DMS114 treated with DMSO at 0.1 percent for 48 hours (cell line): ENCODE data around the gene C1QA.

ENCODE experiments used
- DNase-seq: peaks from one replicate; lab custom pipeline; 2025; ENCODE audit not compliant: unreplicated experiment; lab: John Stamatoyannopoulos, UW

C1QA gene, protein sequence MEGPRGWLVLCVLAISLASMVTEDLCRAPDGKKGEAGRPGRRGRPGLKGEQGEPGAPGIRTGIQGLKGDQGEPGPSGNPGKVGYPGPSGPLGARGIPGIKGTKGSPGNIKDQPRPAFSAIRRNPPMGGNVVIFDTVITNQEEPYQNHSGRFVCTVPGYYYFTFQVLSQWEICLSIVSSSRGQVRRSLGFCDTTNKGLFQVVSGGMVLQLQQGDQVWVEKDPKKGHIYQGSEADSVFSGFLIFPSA

DNA sequence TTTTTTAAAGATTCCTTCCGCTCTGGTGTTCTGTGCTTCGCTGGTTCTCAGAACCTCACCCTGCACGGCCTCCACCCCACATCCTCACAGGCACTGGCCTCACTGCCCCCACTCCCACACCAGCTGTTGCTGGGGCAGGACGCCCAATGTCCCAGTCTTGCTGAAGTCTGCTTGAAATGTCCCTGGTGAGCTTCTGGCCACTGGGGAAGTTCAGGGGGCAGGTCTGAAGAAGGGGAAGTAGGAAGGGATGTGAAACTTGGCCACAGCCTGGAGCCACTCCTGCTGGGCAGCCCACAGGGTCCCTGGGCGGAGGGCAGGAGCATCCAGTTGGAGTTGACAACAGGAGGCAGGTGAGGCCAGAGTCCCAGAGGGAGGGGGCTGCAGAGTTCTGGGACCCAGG lies at the start of gene C1QA:
Gene C1QA, plus strand, starts transcription at position 276 of the 400 bp plus-strand sequence. CDS start 989 bp downstream, outside the sequence.
- no peak for DNase-seq

DNA sequence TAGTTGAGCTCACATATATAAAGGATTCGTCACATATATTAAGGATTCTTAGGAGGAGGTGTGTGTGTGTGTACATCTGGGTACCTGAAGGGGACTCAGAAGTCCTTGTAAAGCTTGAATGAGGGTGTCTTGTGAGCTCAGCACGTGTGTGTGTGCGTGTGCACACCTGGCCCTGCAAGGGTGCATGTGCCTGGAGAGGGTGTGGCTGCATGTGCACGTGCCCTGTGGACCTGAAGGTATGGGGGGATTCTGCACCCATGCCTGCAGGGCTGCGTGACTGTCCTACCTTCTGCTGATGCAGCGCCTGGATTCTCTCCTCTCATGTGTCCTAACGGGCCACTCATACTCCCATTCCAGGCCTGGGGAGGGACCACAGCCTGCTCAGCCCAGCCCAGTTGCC lies 49.2 kb upstream of the C1QA start:
- DNase-seq = no peak

DNA sequence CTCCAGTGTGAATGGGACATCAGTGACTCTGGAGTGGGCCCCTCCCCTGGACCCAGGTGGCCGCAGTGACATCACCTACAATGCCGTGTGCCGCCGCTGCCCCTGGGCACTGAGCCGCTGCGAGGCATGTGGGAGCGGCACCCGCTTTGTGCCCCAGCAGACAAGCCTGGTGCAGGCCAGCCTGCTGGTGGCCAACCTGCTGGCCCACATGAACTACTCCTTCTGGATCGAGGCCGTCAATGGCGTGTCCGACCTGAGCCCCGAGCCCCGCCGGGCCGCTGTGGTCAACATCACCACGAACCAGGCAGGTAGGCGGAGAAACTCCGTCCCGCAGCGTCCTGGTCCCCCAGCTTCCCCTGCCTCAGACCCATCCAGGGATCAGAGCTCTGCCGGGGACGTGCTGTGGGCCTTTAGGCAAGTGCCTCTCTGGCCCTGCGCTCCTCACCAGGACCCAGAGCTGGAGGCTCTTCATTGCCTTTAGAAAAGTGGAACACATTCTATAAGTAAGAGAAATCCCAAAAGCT lies 47.5 kb upstream of the C1QA start:
- DNase-seq = no peak

DNA sequence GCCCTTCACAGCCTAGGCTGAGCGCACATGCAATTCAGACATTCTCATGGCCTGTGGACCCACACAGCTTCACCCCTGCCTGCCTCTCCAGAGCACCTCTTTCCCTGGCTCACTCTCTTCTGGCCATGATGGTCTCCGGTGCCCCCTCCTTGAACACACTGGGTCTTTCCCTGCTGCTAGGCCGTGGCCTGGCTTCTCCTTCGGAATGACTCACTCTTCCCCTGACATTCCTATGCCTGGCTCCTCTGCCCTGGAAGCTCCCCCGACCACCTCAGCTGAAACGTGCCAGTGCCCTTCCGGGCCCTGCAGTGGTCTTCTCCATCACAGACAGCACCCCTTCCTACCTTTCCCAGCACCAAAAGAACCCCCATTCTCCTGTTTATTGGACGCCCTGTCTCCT lies 44.9 kb upstream of the C1QA start:
- DNase-seq = no peak

DNA sequence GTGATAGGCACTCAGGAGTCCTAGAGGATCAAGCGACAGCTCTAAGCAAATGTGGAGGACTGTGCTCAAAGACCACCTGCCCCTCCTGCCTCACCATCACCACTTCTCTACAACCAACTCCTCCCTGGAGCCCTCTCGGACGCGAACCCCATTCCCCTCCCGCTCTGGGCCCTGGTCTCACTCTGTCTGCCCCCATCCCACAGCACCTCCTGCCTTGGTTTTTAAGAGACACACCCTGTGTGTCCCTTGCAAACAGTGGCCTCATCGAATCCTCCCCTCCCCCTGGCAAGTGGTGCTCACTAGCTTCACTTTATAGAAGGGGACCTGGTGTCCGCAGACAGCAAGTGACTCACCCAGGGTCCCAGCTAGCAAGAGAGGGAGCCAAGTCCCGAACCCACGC lies 44.4 kb upstream of the C1QA start:
- no peak for DNase-seq

DNA sequence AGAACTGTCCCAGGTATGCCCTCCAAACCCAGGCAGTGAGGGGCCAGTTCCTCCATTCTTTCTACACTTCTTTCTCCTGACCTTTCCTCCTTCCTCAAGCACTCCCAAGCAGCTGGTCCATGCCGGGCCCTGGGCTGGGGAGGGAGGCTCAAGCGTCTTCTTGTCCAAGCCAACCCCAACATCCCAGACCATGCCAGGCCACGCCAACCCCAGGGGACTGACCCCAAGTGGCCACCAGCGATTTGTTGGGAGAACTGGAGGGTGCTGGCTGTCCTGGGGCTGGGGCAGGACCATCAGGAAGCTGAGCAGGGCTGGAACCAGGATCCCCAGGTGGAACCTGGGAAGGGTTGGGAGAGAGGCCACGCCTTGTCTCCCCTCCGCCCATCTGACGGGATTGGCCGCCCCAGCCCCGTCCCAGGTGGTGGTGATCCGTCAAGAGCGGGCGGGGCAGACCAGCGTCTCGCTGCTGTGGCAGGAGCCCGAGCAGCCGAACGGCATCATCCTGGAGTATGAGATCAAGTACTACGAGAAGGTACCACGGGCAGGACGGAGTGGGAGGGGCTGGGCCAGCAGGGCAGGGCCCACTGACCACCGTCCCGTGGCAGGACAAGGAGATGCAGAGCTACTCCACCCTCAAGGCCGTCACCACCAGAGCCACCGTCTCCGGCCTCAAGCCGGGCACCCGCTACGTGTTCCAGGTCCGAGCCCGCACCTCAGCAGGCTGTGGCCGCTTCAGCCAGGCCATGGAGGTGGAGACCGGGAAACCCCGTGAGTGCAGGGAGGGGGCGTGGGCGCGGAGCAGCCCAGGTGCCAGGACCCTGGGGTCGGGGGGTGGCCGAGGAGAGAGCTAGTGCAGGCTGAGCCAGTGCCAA lies 43.3 kb upstream of the C1QA start:
- DNase-seq = no peak

DNA sequence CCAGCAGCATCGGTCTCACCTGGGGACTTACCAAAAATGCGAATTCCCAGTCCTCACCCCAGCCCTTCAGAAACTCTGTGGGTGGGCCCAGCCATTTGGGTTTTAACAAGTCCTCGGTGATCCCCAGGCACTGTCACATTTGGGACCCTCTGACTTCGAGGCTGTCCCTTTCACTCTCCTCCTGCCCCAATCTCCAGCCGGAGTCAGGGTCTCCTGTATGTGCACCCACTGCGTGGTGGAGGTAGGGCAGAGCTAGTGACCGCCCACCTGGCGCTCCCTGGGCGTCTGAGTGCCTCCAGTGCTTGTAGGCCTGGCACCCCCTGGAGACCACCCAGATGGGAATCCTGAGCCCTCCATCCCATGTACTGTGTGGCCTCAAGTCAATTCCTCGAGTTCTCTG lies 42.0 kb upstream of the C1QA start:
- DNase-seq = no peak

DNA sequence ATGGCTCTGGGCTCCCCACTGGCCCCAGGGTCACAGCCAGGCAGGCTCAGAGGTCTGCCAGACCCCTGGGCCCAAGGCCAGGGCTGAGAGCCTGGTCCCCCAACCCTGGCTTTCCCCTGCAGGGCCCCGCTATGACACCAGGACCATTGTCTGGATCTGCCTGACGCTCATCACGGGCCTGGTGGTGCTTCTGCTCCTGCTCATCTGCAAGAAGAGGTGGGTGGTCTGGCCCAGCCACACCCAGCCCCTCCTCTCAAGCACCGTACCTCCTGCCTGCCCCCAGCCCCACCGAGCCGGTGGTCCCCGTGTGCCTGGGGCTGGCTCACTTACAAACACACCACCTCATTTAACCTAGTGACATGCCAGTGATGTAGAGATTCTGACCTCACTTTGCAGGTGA lies 41.3 kb upstream of the C1QA start:
- no peak for DNase-seq

DNA sequence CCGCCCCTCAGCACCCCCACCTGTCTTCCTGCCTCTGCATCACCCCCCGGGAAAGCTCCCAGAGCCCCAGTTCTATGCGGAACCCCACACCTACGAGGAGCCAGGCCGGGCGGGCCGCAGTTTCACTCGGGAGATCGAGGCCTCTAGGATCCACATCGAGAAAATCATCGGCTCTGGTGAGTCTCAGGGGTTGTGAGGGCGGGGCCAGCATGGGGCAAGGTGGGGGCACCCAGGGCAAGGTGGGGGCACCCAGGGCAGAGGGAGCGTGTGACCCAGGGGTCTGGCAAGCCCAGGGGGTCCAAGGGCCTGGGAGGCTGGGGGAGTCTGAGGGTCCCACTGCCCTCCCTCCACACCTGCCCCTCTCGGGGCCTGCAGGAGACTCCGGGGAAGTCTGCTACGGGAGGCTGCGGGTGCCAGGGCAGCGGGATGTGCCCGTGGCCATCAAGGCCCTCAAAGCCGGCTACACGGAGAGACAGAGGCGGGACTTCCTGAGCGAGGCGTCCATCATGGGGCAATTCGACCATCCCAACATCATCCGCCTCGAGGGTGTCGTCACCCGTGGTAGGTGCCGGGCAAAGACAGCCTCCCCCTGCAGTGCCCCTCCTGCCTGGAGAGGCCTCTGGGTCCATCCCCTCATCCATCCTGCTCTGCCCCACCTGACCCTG lies 39.0 kb upstream of the C1QA start:
- no peak for DNase-seq

DNA sequence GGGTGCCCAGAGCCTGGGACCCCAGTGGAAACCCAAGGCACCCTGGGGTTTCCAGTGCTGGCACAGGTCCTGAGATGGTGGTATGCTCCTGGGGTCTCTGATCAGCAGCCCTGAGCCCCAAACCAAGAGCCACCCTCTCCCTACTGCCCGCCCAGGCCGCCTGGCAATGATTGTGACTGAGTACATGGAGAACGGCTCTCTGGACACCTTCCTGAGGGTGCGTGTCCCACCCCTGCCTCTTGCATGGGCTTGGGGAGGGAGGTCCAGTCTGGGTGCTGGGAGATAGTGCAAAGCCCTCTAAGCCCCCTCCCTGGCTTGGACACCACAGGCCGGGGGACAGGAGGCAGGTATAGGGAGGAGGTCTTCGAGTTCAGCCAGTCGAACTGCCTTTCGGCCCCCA lies 38.4 kb upstream of the C1QA start:
- no peak for DNase-seq

DNA sequence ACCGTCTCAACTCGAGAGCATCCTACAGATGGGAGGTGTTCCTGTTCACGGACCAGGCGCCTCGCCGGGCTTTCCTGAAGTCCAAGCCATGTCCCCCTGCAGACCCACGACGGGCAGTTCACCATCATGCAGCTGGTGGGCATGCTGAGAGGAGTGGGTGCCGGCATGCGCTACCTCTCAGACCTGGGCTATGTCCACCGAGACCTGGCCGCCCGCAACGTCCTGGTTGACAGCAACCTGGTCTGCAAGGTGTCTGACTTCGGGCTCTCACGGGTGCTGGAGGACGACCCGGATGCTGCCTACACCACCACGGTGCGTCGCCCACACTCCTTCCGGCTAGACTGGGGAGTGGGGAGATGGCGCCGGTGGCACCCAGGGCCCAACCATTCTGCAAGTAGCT lies 37.7 kb upstream of the C1QA start:
- DNase-seq = no peak

DNA sequence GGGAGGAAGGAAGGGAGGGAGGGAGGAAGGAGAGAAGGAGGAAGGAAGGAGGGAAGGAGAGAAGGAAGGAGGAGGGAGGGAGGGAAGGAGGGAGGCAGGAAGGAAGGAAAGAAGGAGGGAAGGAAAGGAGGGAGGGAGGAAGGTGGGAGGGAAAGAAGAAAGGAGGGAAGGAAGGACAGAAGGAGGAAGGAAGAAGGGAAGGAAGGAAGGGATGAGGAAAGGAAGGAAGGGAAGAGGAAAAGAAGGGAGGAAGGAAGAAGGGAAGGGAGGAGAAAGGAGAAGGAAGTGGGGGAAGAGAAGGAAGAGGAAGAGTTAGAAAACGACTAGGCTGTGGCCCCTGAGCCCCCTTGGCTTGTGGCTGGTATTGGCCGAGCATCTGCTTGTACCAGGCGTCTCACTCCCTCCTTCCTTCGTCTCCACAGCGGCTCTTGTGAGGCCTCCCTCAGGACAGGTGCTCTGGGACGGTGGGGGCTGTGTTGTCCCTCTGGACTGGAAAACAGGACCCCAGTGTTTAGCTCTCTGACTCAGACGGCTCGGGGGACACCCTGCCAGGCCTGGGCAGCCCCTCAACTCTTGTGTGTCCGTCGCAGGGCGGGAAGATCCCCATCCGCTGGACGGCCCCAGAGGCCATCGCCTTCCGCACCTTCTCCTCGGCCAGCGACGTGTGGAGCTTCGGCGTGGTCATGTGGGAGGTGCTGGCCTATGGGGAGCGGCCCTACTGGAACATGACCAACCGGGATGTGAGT lies 36.2 kb upstream of the C1QA start:
- no peak for DNase-seq

DNA sequence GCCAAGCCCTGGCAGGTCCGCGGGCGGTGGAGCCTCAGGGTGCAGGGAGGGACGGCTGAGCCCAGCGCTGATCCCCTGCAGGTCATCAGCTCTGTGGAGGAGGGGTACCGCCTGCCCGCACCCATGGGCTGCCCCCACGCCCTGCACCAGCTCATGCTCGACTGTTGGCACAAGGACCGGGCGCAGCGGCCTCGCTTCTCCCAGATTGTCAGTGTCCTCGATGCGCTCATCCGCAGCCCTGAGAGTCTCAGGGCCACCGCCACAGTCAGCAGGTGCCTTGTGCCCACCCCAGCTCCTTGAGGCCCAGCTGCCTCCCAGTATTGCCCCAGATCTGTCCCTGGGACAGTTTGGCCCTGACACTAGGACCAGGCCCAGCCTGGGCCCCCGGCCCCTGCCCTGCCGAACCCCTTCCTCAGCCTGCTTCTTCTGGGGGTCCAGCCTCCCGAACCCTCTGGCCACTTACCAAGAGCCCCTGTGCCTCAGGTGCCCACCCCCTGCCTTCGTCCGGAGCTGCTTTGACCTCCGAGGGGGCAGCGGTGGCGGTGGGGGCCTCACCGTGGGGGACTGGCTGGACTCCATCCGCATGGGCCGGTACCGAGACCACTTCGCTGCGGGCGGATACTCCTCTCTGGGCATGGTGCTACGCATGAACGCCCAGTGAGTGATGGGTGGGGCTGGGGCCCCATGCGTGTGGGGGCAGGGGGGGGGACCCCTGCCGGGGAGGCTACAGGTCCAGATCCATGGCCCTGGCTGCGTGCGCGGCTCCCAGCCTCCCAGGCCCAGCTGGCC lies 35.4 kb upstream of the C1QA start:
- no peak for DNase-seq

DNA sequence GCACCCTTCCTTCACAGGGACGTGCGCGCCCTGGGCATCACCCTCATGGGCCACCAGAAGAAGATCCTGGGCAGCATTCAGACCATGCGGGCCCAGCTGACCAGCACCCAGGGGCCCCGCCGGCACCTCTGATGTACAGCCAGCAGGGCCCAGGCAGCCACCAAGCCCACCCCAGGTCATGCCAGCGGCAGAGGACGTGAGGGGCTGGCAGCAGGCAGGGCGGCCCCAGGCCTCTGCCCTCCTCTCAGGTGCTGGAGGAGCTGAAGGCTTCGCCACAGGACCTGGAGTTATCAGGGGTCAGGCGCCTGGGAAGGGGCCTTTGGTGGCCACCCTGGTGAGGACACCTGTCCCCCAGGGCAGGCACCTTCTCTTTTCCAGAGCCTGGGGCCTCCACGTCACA lies 34.8 kb upstream of the C1QA start:
- DNase-seq = no peak

DNA sequence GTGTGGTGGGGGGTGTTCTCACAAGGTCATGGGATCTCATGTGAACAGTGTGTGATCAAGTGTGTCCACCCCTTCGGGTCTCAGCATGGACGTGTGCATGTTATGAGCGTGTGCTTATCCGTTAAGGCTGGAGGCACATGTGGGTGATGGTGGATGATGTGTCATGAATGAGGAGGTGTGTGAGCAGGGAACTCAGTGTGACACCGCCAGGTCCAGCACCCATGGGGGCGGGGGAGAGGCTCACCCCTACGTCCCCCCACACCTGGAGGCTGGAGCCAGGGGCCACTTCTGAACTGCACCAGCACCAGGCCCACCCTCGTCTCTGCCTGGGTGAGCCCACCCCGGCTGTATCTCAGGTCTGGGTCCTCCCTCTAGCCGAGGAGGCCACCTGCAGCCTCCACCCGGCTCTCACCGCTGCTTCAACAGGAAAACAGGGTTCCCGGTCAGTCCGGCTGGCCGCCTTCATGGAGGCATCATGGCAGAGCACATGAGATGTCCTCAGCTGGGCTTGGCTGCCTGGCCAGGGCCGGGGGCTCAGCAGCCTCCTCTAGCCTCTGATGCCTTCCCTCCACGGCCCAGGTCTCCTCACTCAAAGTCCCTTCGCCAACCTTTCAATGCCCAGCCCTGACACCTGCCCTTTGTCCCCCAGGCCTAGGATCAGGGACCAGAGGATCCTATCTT lies 34.2 kb upstream of the C1QA start:
- DNase-seq = no peak

DNA sequence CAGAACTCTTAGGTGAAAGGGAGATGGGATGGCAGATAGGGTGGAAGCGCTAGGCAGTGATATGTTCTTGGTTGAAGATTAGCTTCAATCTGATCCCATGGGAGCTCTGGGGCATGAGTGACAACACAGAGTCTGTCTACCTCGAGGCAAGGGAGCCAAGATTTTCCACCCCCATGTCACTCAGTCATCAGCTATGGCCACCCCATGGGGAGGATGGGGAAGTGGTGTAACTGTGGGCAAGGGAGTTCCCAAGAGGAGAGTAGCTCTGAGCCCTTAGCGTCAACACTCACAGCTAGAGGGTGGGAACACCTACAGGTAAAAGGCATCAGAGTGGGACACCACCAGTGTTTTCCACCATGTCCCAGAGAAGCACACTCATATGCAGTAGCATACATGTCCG lies 30.3 kb upstream of the C1QA start:
- no peak for DNase-seq

DNA sequence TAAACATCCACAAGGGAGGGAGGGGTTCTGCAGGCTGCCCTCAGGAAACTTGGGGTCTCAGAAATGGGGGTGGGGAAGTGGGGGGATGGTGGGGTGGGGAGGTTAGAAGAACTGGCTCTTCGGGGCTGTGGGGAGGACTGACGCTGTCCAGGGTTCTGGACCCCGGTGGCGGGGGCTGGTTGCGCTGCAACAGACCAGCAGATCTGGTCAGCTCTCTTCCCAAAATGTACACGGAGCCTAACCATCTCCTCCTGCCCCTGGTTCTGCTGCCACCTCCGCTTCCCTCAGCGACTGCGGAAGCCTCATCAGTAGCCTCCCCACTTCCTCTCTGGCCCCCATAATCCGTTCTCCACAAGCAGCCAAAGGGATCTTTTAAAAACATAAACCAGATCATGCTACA lies 29.3 kb upstream of the C1QA start:
- DNase-seq = no peak

DNA sequence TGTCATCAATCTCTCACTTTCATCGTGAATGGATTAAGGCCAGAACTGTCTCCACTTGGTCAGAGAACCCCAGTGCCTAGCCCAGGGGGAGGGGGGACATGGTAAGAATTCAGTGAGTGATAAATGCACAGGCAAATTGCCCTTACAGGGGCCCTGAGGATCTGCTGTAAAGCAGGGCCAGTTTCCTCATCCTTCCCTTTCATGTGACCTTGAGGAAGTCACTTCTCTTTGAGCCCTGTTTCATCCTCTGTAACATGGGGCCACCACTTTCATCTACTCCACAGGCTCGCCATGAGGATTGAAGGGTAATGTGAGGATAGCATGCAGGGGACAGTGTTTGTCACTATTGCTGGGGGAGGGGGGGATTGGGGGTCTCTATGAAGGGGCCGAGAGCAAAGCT lies 28.1 kb upstream of the C1QA start:
- DNase-seq = no peak

DNA sequence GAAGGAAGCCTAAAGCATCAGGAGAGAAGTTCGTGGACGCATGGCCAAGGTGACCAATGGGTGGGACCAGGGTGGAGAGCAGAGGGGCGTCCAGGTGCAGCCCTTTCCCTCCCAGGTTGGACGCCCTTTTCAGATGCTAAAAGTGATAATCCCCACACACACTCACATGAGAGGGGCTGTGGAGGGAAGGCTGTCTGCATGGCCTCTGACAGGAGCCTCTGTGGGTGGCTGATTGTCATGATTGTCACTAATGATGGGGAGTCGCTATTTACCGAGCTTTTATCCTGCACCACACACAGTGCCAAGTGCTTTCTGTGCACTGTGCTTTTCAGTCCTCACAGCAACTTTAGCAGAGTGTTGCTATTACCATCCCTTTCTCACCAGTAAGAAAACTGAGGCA lies 27.1 kb upstream of the C1QA start:
- DNase-seq = no peak

DNA sequence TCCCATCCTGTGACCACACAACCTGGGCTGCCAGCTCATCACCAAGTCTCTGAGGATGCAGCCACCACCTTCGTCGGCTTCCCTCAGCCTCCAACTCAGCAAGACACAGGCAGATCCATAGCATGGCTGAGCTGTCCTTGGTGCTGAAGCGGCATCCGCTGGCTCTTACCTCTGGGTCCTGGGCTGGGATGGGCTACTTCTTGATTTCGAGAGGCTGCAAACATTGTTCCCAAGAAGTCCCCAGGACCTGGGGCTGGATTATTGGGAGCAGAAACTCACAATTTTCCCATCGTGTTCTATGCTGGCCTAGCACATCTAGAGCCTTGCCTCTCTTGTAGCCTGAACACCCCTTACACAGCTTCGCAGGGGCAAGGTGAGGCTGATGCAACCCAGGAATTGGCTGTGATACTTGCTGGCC lies 24.9 kb upstream of the C1QA start:
- DNase-seq = no peak
